Memory B cell (primary cell): ENCODE data around the gene GTF3A.
"Not testable (repeated sequence)": the region's sequence is repeated elsewhere in the genome, so short reads cannot be mapped to it uniquely, and the experiment has no call there.

Source experiments
- ATAC-seq: fragments of 150-1000 bp; cut with Tn5 transposase; 2 replicates; pipeline ENCODE4 v1.10.0; 2021; ENCODE audit warnings: low read depth, mild to moderate bottlenecking, moderate library complexity
- DNase-seq, 2 donors: peaks; one replicate each; pipeline ENCODE4 v3.0.0; 2022; ENCODE audit warnings: low spot score in 2 of 2
- H3K27ac Mint-ChIP-seq: one replicate; pipeline ENCODE4 v1.8.0; 2022; ENCODE audit warnings: mild to moderate bottlenecking, moderate library complexity, mixed read lengths
- H3K27me3 Mint-ChIP-seq: one replicate; pipeline ENCODE4 v1.8.0; 2022; ENCODE audit warnings: mixed read lengths
- H3K36me3 Mint-ChIP-seq: one replicate; pipeline ENCODE4 v1.8.0; 2022; ENCODE audit warnings: mild to moderate bottlenecking, mixed read lengths
- H3K4me1 Mint-ChIP-seq: one replicate; pipeline ENCODE4 v1.8.0; 2022; ENCODE audit warnings: mixed read lengths
- H3K4me3 Mint-ChIP-seq: one replicate; pipeline ENCODE4 v1.8.0; 2022; ENCODE audit warnings: mild to moderate bottlenecking, moderate library complexity, mixed read lengths
- H3K9me3 Mint-ChIP-seq: one replicate; pipeline ENCODE4 v1.8.0; 2022; ENCODE audit warnings: mixed read lengths

Gene GTF3A

DNA sequence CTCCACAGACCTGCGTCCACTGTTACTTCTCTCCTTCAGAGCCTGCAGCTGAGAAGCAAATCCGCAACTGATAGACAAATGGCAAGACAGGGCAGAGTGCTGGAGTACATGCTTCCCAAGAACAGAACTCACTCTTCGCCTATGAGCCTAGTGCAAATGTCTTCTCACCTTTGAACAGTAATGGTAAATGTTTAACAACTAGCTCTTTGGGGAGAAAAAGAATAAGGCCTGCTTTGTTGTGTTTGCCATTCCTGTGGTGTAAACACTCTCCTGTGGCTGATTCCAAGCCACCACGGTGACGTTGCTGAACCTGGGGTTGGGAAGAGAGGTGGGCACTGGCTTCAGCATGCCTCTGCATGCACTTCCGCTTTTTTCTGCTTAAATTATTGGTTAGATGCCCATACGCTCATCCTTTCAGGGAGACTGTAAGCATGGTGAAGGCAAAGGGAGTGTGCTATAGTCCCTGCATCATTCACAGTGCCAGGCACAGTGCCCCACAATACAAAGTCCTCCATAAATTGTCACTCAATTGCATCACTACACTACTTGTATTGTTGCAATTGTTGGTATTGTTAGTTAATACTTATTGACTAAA, 28.1 kb upstream of the GTF3A start:
- no peaks in the 10 kb centered on the region for H3K9me3 Mint-ChIP-seq
- no peak overlapping the region for H3K4me3 Mint-ChIP-seq
- ATAC-seq (no peak), DNase-seq (no peak)
- H3K4me1 Mint-ChIP-seq, result peaks cover 2% of the 10 kb centered on the region
- H3K27ac Mint-ChIP-seq, result no peak overlapping the region
- no peaks in the 10 kb centered on the region for H3K36me3 Mint-ChIP-seq
- peaks cover 4% of the 10 kb centered on the region for H3K27me3 Mint-ChIP-seq

DNA sequence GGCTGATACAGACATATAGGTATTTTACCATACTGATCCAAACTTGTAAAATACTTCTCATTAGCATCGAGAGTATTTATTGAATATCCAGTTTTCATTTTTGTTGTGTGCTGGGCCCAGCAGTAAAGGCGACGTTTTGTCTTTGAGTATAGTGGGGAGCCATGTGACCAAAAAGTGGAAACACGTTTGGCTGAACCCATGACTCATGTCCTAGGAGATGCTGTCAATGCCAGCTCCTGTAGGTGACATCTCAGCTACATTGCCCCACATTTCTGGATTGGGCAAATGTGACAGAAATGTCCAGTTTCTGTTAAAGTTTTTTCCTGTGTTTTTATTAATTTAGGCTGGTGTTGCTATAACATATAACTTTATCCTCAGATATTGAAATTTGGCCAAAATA, 26.1 kb upstream of the GTF3A start:
- no peak overlapping the region for H3K4me3 Mint-ChIP-seq
- no peak for DNase-seq
- H3K27me3 Mint-ChIP-seq, result peaks cover 3% of the 10 kb centered on the region
- no peak for ATAC-seq
- peaks cover 3% of the 10 kb centered on the region for H3K4me1 Mint-ChIP-seq
- H3K36me3 Mint-ChIP-seq, result no peaks in the 10 kb centered on the region
- no peaks in the 10 kb centered on the region for H3K9me3 Mint-ChIP-seq
- H3K27ac Mint-ChIP-seq, result no peak overlapping the region

DNA sequence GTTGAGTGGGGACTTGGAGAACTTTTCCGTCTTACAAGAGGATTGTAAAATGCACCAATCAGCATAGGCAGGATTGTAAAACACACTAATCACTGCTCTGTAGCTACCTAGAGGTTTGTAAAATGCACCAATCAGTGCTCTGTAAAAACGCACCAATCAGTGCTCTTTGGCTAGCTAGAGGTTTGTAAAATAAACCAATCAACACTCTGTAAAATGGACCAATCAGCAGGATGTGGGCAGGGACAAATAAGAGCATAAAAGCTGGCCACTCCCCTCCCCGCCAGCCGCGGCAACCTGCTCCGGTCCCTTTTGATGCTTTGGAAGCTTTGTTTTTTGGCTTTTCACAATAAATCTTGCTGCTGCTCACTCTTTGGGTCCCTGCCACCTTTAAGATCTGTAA, 24.0 kb upstream of the GTF3A start:
- H3K36me3 Mint-ChIP-seq, H3K4me3 Mint-ChIP-seq, ATAC-seq, H3K27me3 Mint-ChIP-seq, H3K9me3 Mint-ChIP-seq, H3K27ac Mint-ChIP-seq, DNase-seq, H3K4me1 Mint-ChIP-seq: not testable (repeated sequence)

DNA sequence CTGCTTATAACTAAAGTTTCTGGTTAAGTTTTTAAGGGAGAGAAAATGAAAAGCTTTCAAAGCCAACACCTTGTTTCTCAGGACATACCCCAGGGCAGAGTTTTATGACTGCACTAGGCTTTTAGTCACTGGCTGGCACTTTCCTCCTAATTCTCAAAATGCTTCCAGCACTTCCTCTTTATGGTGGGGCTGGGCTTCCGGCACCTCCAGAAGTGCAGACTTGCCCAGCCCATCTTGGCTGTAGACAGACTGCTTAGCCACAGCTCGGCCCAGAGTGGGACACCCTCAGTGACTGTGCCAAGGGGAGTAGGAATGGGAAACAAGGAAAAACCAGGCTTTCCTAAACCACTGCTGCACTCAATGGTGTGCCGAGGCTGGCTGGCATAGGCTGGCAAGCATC, 23.2 kb upstream of the GTF3A start:
- Mint-ChIP-seq H3K27me3 (peaks cover 3% of the 10 kb centered on the region), H3K4me1 (peaks cover 4% of the 10 kb centered on the region), H3K36me3 (no peaks in the 10 kb centered on the region), H3K9me3 (no peaks in the 10 kb centered on the region), H3K4me3 (no peak overlapping the region), H3K27ac (no peak overlapping the region)
- no peak for DNase-seq
- ATAC-seq, result peak; percentile 77

DNA sequence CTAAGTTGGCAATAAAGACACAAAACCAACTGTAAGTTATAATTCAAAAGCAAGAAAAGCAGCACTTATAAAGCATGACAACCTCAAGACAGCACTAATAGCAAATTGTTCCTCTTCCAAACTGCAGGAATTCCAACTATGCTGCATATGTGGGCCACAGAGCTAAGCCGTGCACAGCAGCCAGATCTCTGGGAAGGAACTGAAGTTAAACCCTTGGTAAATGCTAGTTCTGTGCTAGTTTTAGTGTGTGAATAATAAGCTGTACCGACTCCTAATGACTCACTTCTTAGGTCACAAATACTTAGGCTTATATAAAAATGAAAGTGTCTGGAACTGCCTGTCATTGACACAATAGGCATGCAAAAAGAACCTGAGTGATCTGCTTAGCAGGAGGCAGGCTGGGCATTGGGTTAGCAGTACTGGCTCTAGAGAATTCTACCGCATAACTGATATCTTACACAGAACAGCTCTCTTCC, 21.2 kb upstream of the GTF3A start:
- Mint-ChIP-seq H3K27ac (no peak overlapping the region), H3K4me1 (peaks cover 6% of the 10 kb centered on the region), H3K36me3 (no peaks in the 10 kb centered on the region), H3K27me3 (peaks cover 7% of the 10 kb centered on the region), H3K9me3 (no peaks in the 10 kb centered on the region), H3K4me3 (no peak overlapping the region)
- DNase-seq (no peak), ATAC-seq (no peak)

DNA sequence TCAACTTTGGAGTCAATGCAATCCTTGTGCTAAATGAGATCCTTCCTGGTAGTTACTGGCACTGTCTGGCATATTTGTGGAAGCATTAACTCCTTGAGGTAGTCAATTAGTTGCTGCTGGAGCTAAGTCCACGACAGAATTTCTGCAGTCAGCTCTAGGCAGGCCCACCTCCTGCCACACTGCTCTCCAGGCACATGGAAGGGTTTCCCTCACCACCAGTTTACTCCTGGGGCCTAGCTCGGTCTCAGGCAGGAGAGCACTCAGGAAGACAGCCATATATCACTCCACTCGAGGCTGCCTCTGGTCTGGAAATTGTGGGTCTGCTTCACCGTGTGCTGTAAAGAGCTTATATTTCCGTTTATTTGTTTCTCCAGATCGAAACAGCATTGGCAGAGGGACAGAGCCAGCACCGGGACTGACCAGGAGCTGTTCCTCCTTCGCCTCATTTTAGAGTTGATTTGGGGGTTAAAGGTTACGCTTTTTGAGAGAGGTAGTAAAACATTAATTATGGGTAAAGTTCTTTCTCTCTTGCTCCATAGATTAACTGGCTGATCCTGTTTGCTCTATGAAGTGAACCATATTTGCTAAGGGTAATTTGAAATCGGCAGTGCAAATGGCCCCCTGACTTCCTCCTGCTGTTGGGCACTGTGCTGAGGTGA, 20.6 kb upstream of the GTF3A start:
- no peak for DNase-seq
- peaks cover 7% of the 10 kb centered on the region for H3K27me3 Mint-ChIP-seq
- H3K9me3 Mint-ChIP-seq, result no peaks in the 10 kb centered on the region
- no peak overlapping the region for H3K4me3 Mint-ChIP-seq
- H3K27ac Mint-ChIP-seq, result no peak overlapping the region
- peaks cover 6% of the 10 kb centered on the region for H3K4me1 Mint-ChIP-seq
- no peaks in the 10 kb centered on the region for H3K36me3 Mint-ChIP-seq
- no peak for ATAC-seq

DNA sequence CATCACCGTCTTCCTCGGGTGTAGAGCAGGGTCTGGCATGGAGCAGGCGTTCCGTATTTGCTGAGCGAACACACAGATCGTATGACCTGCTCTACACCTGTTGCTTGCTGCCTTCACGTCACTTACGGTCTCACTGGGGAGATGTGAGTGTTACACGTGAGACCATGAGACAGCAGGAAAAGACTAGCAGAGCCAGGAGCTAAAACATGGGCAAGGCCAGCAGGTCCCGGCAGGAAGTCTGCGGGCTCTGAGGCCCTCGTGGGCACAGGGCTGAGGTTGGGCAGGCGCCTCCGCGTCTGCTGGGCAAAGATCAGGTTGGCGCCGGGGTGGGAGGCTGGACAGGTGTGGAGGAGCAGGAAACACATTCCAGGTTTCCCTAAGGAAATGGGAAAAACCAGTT, 19.7 kb upstream of the GTF3A start:
- no peak for DNase-seq
- Mint-ChIP-seq H3K27me3 (peaks cover 9% of the 10 kb centered on the region), H3K9me3 (peaks cover 2% of the 10 kb centered on the region), H3K27ac (no peak overlapping the region), H3K36me3 (peaks cover 3% of the 10 kb centered on the region), H3K4me3 (no peak overlapping the region), H3K4me1 (peaks cover 6% of the 10 kb centered on the region)
- no peak for ATAC-seq

DNA sequence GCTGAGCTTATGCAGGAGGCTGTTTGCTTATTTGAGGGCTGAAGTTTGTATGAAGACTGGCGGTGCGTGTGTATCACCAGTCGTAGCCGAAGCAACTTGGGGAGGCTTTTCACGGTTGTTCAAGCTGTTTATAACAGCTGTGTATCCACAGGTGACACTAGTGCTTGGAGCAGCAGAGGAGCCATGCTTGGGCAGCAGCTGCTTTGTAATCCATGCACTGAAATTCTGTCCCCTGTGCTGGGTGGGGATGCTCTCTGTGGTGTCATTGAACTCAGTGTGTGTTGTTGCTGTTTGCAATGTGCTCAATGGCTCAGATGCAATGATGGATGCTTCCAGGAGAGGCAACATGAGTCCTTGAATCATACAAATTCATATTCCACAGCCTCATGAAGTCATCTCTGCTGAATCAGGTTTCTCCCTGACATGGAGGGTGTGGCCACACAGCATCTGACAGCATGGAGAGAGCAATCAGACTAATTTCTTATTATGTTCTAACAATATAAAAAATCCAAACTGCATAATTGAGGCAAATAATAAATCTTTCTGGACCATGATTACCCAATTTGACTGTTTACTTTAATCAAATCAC, 18.8 kb upstream of the GTF3A start:
- ATAC-seq, result no peak

DNA sequence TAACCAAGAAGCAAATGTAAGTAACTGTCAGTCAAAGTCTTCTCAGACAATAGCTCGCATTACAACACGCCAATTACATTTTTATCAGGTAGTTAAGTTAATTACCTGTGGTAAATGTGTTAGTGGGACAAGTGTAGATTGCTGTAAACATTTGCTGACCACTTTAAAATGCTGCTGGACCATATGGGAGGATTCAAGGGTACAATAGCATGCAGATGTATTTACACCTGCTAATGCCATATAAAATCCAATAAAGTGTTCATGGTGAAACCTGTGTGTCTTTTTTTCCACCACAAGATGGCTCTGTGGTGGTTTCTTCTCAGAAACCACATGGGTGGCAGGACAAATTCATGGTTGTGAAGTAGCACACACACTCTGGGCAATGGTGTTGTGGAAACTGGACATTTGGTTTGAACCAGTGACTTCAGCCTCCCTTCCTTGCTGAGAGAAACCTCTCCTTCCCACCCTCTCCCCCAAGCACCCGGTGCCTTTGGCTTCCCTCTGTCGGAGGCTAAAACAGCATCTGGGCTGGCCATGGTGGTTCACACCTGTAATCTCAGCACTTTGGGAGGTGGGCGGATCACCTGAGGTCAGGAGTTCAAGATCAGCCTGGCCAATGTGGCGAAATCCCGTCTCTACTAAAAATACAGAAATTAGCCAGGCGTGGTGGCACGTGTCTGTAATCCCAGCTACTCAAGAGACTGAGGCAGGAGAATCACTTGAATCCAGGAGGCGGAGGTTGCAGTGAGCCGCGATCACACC, 18.1 kb upstream of the GTF3A start:
- Mint-ChIP-seq H3K4me3 (no peak overlapping the region), H3K4me1 (peaks cover 4% of the 10 kb centered on the region), H3K27me3 (peaks cover 13% of the 10 kb centered on the region), H3K36me3 (peaks cover 3% of the 10 kb centered on the region), H3K9me3 (peaks cover 2% of the 10 kb centered on the region), H3K27ac (no peak overlapping the region)
- DNase-seq (peak; percentile 27 to 53), ATAC-seq (peak; percentile 74)

More for the DNA sequence above, 18.8 kb upstream of the GTF3A start:
- peaks cover 13% of the 10 kb centered on the region for H3K27me3 Mint-ChIP-seq
- peaks cover 3% of the 10 kb centered on the region for H3K36me3 Mint-ChIP-seq
- peaks cover 2% of the 10 kb centered on the region for H3K9me3 Mint-ChIP-seq
- peaks cover 6% of the 10 kb centered on the region for H3K4me1 Mint-ChIP-seq
- no peak overlapping the region for H3K27ac Mint-ChIP-seq
- H3K4me3 Mint-ChIP-seq, result no peak overlapping the region
- no peak for DNase-seq

DNA sequence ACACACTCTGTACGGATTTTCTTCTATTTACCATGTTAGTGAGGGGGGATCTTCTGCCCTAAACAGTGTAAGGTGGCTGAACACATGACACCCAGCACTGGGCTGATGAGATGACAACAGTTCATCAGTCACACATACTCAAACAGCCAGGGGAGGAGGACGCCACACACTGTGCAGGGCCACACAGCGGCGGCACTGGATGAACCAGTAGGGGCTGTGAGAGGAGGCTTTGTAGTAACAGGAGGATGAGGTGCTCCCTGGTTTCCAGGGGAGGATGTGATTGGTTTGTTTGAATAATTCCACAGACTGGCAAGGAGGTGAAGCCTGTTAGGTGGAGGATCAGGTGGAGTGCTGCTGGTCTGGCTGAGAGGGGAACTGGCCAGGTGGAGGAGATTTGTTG, 16.3 kb upstream of the GTF3A start:
- no peak overlapping the region for H3K27ac Mint-ChIP-seq
- H3K36me3 Mint-ChIP-seq, result peaks cover 3% of the 10 kb centered on the region
- ATAC-seq (no peak), DNase-seq (no peak)
- H3K4me1 Mint-ChIP-seq, result peaks cover 4% of the 10 kb centered on the region
- H3K27me3 Mint-ChIP-seq, result peaks cover 13% of the 10 kb centered on the region
- peaks cover 2% of the 10 kb centered on the region for H3K9me3 Mint-ChIP-seq
- H3K4me3 Mint-ChIP-seq, result no peak overlapping the region

DNA sequence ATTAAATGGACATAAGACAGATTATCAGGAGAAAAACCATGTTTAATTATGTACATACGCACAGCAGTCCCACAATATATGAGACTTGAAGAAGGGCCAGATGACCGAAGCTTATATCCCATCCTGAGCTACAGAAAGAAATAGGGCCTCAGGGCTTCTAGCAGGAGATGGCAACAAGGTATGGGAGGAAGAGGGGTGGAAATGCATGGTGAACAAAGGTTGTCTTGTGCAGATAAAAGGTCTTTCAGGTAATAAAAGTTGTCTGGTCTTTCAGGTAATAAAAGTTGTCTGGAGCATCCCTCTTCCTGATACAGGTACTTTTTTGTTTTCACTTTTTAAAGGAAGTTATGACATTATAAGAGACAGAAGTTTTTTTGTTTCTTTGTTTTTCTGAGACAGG, 15.4 kb upstream of the GTF3A start:
- Mint-ChIP-seq H3K4me3 (no peak overlapping the region), H3K36me3 (peaks cover 3% of the 10 kb centered on the region), H3K27me3 (peaks cover 13% of the 10 kb centered on the region), H3K9me3 (peaks cover 2% of the 10 kb centered on the region), H3K27ac (no peak overlapping the region), H3K4me1 (peaks cover 4% of the 10 kb centered on the region)
- DNase-seq (no peak), ATAC-seq (no peak)

DNA sequence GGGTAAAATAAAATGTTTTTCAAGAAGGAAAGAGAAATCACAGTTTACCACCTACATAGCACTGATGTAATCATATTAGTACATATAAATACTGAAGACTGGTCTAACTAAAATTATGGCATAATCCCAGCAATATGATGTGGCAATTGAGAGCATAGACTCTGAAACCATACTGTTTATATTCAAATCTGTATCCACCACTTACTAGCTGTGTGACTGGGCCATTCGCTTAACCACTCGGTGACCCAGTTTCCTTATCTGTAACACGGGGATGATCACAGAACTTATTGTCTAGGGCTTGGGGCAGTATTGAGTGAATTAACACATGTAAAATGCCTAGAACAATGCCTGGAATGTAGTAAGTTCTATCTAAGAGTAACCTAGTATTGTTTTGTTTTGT, 13.1 kb upstream of the GTF3A start:
- H3K27me3 Mint-ChIP-seq, result peaks cover 13% of the 10 kb centered on the region
- no peak overlapping the region for H3K27ac Mint-ChIP-seq
- H3K36me3 Mint-ChIP-seq, result peaks cover 3% of the 10 kb centered on the region
- ATAC-seq (no peak), DNase-seq (no peak)
- H3K9me3 Mint-ChIP-seq, result peaks cover 2% of the 10 kb centered on the region
- H3K4me3 Mint-ChIP-seq, result no peak overlapping the region
- H3K4me1 Mint-ChIP-seq, result peaks cover under 1% of the 10 kb centered on the region

DNA sequence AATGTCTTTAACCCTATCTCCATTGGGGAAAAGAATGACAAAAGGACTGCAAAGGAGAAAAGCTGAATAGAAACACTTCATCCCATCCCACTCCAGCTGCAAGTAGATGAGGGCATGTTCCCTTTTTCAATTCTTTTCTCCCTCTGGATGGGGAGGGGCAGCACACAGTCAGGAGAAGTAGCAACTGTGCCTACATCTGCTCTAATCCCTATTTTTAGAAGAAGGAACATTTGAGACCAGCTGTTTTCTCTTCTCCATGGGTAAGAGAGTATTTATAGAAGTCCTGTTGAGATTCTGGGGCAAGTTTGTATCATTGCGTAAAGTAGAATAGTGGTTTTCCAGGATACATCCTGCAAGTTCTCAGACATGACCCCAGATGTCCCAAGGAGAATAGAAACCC, 9.3 kb upstream of the GTF3A start:
- Mint-ChIP-seq H3K36me3 (no peaks in the 10 kb centered on the region), H3K27me3 (peaks cover 5% of the 10 kb centered on the region), H3K27ac (no peak overlapping the region), H3K4me1 (no peaks in the 10 kb centered on the region), H3K9me3 (no peaks in the 10 kb centered on the region), H3K4me3 (no peak overlapping the region)
- ATAC-seq, result no peak
- no peak for DNase-seq

DNA sequence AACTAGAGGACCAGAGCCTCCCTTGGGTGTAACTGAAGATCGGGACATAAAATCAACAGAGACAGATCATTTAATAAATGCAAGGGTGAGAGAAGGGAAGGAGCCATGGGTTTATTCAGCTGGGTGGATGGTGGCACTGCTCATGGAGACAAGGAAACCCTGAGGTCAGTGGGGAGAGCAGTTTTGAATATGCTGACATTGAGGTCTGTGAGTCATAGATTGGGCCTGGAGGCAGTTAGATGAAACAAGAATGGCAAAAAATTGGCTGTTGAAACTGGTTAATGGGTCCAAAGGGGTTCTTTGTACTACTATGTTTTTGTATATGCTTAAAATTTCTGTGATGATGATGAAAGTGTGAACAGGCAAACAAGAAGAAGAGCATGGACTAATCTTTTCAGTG, 5.1 kb upstream of the GTF3A start:
- ATAC-seq, result no peak
- no peaks in the 10 kb centered on the region for H3K36me3 Mint-ChIP-seq
- H3K9me3 Mint-ChIP-seq, result no peaks in the 10 kb centered on the region
- peaks cover 3% of the 10 kb centered on the region for H3K27me3 Mint-ChIP-seq
- H3K4me1 Mint-ChIP-seq, result no peaks in the 10 kb centered on the region
- H3K27ac Mint-ChIP-seq, result no peak overlapping the region
- H3K4me3 Mint-ChIP-seq, result no peak overlapping the region
- no peak for DNase-seq
